ENCODE results near the gene PPP2R2B. TPM values are rescaled to one million over a fixed set of nuclear protein-coding genes. Genes with fewer than 3 reads are reported as not detected.

PPP2R2B gene
- total and polyA plus RNA-seq, 2 experiments from 2014 or later: 14.4 to 21.1 TPM

DNA sequence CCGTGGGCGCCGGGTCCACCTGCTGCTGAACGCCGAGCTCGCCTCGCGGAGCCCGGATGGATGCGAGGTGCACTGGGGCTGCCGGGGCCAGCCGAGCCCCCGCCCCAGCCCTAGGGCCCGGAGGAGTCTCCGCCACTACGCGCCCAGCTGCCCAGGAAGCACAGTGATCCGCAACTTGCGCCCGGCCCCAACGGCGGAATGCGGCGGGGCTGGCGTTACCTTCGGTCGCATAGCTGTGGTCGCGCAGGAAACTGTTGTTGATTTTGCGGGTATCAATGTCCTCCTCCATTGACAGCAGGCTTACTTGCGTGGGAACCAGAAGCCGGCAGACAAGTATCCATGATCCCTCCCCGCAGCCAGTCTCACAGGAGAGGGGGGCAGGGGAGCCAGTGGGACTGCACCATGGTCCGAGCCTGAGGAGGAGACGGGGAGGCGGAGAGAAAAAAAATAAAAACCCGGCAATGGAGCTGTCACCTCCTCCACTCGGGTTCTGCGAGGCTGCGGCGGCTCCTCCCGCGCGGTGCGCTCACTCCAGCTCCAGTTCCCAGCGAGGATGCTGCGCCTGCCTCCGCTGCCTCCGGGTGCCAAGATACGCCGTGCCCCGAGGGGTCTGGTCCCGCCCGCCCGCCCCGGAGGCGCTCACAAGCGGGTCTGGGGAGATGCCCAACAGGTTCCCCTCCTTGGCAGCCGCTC lies 628 bp downstream of the PPP2R2B start:
- Histone ChIP-seq H3K4me3 (peak overlapping the region; percentile 76), H3K9me3 (ENCODE audit: low read depth) (no peaks in the 10 kb centered on the region), H3K27ac (no peak overlapping the region), H3K27me3 (peaks cover 49% of the 10 kb centered on the region), H3K36me3 (no peaks in the 10 kb centered on the region), H3K4me1 (ENCODE audit: low read depth) (peaks cover 19% of the 10 kb centered on the region)
- TF ChIP-seq, protein P1, sequence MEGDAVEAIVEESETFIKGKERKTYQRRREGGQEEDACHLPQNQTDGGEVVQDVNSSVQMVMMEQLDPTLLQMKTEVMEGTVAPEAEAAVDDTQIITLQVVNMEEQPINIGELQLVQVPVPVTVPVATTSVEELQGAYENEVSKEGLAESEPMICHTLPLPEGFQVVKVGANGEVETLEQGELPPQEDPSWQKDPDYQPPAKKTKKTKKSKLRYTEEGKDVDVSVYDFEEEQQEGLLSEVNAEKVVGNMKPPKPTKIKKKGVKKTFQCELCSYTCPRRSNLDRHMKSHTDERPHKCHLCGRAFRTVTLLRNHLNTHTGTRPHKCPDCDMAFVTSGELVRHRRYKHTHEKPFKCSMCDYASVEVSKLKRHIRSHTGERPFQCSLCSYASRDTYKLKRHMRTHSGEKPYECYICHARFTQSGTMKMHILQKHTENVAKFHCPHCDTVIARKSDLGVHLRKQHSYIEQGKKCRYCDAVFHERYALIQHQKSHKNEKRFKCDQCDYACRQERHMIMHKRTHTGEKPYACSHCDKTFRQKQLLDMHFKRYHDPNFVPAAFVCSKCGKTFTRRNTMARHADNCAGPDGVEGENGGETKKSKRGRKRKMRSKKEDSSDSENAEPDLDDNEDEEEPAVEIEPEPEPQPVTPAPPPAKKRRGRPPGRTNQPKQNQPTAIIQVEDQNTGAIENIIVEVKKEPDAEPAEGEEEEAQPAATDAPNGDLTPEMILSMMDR (IDR thresholded peaks at IDR 0.05; ENCODE audit: low read depth, low read length): no peak
- DNase-seq (ENCODE audit: low read depth in 1 of 2, low spot score in 1 of 2): peak; percentile 9 to 63

DNA sequence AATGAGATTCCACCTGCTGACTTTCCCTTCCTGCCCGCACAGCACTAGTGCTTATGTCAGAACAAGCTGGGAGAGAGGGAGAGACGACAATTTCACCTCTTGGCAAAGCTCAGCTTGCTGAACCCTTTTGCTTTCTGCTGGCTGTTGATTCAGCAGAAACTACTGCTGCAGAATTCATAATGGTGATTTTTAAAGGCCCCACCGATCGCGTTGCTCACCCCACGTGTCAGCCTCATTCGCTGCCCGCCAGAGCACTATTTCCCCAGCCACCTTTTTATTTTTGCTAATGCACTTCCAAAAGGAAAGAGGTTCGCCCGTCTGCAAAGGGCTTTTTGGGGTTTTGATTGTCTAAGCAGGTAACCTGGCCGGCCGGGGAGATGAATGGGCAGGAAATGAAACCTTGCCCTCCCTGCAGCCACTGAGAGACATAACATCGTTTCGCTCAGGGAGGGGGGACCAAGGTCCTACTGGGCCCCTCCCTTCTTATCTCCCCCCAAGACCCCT lies 1.3 kb downstream of the PPP2R2B start:
- DNase-seq (ENCODE audit: low read depth in 1 of 2, low spot score in 1 of 2): peak in 1 of 2 donors; percentile 16
- Histone ChIP-seq H3K27ac (no peak overlapping the region), H3K27me3 (peaks cover 49% of the 10 kb centered on the region), H3K4me1 (ENCODE audit: low read depth) (peaks cover 19% of the 10 kb centered on the region), H3K9me3 (ENCODE audit: low read depth) (no peaks in the 10 kb centered on the region), H3K36me3 (no peaks in the 10 kb centered on the region), H3K4me3 (peak overlapping the region; percentile 76)
- TF ChIP-seq, protein P1 (IDR thresholded peaks at IDR 0.05; ENCODE audit: low read depth, low read length): no peak

DNA sequence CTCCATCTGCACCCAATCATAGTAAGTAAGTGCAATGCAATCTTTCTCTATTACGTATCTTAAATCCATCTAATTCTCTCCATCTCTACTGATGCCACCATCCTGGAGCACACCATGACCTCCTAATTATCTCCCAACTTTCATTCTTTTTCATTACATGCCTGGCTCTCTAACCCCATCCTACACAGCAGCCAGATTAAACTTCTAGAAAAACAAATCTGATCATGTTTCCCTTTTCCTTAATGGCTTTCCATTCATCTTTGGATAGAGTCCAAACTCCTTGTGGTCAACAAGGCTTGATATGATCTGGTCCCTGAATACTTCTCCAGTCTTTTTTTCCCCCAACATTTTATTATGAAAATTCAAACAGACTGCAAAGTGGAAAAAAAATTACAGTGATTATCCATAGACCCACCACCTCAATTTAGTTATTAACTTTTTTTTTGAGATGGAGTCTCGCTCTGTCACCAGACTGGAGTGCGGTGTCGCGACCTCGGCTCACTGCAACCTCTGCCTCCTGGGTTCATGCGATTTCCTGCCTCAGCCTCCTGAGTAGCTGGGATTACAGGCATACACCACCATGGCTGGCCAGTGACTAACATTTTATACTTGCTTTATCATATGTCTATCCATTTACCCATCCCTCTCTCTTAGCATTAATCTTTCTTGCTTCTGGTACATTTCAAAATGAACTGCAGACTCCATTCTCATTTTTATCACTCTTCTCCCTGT lies 5.2 kb downstream of the PPP2R2B start:
- DNase-seq (ENCODE audit: low read depth in 1 of 2, low spot score in 1 of 2): peak in 1 of 2 donors; percentile 5
- Histone ChIP-seq H3K9me3 (ENCODE audit: low read depth) (no peaks in the 10 kb centered on the region), H3K4me1 (ENCODE audit: low read depth) (peaks cover 19% of the 10 kb centered on the region), H3K36me3 (no peaks in the 10 kb centered on the region), H3K27me3 (peaks cover 24% of the 10 kb centered on the region), H3K27ac (no peak overlapping the region), H3K4me3 (no peak overlapping the region)
- TF ChIP-seq, protein P1 (IDR thresholded peaks at IDR 0.05; ENCODE audit: low read depth, low read length): no peak

DNA sequence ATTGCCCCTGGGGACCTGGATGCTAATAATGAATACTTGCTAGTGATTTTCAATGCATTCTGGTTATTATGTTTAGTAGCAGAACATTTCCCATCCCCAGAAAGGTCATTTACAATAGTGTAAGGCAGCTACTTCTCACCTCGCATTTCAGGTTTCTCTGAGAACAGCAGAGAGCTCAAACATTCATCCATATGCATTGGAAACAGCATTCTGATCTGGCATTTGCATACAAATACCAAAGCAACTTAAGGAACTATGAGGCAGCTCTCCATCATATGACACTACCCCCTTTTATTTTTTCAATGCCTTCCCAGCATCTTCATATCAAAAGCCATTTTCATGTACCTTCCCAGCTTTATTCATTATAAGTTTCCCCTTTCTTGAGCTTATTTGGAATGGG lies 6.4 kb downstream of the PPP2R2B start:
- Histone ChIP-seq H3K4me1 (ENCODE audit: low read depth) (peaks cover 19% of the 10 kb centered on the region), H3K27ac (no peak overlapping the region)

DNA sequence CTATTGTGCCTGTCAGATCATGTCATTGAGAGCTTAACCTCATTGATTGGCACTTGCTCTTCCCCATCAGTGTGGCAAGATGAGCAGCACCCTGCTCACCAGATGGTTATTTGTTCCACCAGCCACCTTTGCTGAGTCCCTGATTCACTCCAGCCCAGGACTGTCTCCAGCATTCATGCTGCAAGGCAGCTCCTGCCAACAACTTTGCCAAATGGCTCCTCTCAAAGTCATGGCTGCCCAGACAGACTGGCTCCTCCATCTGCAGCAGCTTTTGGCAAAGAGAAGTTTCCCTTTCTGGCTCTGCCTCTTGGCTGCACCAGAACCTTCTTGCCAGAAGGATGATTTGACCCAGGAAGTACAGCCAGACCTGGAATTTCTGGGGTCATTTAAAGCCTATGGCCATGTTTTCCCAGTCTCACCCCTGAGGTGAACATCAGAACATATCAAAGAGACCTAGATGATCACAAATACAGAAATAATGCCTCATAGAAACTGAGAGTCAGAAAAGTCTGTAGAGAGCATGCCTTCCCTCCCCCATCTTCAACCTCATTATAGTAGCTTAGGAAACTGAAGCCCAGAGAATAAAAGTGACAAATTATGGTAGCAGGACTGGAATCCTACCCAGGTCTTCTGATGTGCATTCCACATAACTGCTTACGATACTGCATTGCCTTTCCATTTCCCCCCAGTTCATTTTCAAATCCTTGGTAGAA lies 10.4 kb downstream of the PPP2R2B start:
- no peak overlapping the region for H3K27ac ChIP-seq
- no peaks in the 10 kb centered on the region for H3K4me1 ChIP-seq (ENCODE audit: low read depth)
- H3K9me3 ChIP-seq (ENCODE audit: low read depth): no peaks in the 10 kb centered on the region
- no peaks in the 10 kb centered on the region for H3K36me3 ChIP-seq
- TF ChIP-seq, protein P1 (IDR thresholded peaks at IDR 0.05; ENCODE audit: low read depth, low read length): no peak
- no peak for DNase-seq (ENCODE audit: low read depth in 1 of 2, low spot score in 1 of 2)
- no peak overlapping the region for H3K4me3 ChIP-seq
- no peaks in the 10 kb centered on the region for H3K27me3 ChIP-seq

More for the DNA sequence above, 6.4 kb downstream of the PPP2R2B start:
- no peak for DNase-seq (ENCODE audit: low read depth in 1 of 2, low spot score in 1 of 2)
- no peaks in the 10 kb centered on the region for H3K9me3 ChIP-seq (ENCODE audit: low read depth)
- H3K4me3 ChIP-seq: no peak overlapping the region
- peaks cover 20% of the 10 kb centered on the region for H3K27me3 ChIP-seq
- TF ChIP-seq, protein P1 (IDR thresholded peaks at IDR 0.05; ENCODE audit: low read depth, low read length): no peak
- no peaks in the 10 kb centered on the region for H3K36me3 ChIP-seq

Measured in cardiac muscle cell (in vitro differentiated cells and primary cell).